T1000 (cell line): ENCODE data around the gene MCRIP2.
A peak's percentile ranks its signal among the peaks of the same experiment; 100 is the strongest.

Source experiments
- DNase-seq: peaks from one replicate; lab custom pipeline; 2025; ENCODE audit warnings: mixed read lengths; lab: John Stamatoyannopoulos, UW

Gene MCRIP2

DNA sequence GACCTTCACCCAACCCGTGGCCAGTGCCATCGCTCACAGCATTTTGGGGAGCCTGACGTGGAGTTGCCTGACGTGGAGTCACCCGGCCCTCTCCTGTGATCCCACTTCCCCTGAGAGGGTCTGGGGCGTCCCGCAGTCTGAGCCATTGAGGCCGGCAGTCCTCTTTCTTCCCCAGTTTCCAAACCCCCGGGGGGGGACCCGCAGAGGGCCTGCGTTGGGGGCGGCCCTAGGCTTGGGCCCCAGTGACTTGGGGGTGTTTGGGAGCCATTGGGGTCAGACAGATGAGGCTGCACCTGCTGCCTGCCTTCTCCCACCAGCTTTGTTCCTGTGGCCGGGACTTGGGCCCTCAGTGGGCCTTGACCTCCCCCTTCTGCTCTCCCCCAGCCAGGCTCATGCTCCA lies 28.0 kb downstream of the MCRIP2 start:
- no peak for DNase-seq

DNA sequence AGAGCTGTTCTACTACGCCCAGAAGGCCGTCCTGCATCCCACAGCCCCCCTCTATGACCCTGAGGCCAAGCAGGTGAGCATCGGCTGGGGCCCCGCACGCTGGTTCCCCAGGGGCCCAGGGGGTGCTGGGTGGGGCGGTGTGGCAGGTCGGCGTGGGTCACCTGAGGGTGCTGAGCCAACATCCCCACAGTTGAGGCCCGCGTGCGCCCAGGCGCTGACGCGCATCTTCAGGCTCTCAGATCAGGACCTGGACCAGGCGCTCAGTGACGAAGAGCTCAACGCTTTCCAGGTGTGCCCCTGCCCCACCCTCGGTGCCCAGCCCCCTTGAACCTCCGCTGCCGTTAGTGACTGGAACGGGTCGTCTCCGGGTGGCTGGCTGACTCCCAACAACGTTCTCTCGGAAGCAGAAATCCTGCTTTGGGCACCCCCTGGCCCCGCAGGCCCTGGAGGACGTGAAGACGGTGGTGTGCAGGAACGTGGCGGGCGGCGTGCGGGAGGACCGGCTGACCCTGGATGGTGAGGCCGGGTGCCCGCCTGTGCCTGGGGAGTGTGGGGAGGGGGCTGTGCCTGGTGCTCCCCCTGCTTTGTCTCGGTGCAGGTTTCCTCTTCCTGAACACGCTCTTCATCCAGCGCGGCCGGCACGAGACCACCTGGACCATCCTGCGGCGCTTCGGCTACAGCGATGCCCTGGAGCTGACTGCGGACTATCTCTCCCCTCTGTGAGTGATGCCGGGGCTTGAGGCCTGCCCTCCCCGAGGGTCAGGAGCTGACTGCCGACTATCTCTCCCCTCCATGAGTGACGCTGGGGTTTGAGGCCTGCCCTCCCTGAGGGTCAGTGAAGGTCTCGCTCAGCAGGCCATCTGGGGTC lies 29.1 kb downstream of the MCRIP2 start:
- DNase-seq, result no peak

DNA sequence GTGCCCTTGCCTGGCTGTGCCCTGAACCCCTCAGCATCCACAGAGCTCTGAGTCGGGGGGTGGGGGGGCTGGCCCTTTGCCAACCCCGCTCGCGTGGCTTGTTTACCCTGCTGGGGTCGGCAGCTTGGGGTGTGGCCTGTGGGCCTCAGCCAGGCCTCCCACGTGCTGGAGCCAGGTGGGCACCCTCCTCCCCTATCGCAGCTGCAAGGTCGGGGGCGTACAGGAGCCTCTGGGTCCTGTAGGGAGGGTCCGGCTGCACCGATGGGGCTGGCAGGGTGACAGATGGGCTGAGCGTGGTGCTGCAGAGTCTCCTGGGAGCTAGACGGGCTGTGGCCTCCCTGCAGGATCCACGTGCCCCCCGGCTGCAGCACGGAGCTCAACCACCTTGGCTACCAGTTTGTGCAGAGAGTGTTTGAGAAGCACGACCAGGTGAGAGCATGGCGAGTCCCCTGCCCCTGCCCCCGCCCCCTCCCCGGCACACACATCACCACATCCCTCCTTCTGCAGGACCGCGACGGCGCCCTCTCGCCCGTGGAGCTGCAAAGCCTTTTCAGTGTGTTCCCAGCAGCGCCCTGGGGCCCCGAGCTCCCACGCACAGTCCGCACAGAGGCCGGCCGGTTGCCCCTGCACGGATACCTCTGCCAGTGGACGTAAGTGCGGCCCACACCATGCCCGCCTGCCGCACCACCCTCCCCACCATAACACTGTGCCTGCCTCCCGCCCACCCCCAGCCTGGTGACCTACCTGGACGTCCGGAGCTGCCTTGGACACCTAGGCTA lies 29.9 kb downstream of the MCRIP2 start:
- DNase-seq, result no peak

DNA sequence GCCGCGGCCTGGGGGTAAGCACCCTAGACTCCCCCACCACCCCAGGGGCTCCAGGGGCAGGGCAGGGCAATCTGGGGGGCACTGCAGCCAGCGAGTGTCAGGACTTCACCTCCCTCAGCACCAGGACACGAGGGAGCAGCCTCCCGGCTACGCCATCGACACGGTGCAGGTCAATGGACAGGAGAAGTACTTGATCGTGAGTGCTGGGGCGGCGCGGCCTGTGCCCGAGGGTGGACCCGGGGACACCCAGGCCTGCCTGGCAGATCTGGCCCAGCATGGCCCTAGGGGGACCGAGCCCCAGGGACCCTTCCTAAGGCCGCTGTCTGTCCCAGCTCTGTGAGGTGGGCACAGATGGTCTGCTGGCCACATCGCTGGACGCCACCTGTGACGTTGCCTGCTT lies 30.7 kb downstream of the MCRIP2 start:
- DNase-seq, result no peak

DNA sequence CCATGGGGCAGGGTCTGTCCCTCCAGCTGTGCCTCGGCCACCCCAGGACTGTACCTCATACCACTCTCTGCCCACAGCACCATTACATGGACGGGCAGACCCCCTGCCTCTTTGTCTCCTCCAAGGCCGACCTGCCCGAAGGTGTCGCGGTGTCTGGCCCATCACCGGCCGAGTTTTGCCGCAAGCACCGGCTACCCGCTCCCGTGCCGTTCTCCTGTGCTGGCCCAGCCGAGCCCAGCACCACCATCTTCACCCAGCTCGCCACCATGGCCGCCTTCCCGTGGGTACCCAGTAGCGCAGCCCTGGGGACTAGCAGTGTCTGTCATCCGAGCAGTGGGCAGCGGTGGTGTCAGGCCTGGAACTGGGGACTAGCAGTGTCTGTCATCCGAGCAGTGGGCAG lies 31.2 kb downstream of the MCRIP2 start:
- no peak for DNase-seq

DNA sequence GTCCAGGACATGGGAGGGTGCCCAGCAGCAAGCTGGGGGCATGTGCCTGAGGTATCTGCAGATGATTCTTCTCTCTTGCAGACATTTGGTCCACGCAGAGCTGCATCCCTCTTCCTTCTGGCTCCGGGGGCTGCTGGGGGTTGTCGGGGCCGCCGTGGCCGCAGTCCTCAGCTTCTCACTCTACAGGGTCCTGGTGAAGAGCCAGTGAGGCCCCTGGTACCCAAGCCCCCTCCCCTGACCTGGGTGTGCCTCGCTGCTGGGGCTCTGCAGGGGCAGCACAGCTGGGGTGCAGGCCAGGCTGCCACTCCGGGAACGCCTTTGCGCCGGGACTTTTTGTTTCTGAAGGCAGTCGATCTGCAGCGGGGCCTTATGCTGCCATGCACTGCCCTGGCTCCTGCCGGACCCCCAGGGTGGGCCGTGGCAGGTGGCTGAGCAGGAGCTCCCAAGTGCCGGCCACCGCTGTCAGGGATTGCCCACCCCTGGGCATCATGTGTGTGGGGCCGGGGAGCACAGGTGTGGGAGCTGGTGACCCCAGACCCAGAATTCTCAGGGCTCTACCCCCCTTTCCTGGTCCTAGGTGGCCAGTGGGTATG lies 31.9 kb downstream of the MCRIP2 start:
- no peak for DNase-seq

DNA sequence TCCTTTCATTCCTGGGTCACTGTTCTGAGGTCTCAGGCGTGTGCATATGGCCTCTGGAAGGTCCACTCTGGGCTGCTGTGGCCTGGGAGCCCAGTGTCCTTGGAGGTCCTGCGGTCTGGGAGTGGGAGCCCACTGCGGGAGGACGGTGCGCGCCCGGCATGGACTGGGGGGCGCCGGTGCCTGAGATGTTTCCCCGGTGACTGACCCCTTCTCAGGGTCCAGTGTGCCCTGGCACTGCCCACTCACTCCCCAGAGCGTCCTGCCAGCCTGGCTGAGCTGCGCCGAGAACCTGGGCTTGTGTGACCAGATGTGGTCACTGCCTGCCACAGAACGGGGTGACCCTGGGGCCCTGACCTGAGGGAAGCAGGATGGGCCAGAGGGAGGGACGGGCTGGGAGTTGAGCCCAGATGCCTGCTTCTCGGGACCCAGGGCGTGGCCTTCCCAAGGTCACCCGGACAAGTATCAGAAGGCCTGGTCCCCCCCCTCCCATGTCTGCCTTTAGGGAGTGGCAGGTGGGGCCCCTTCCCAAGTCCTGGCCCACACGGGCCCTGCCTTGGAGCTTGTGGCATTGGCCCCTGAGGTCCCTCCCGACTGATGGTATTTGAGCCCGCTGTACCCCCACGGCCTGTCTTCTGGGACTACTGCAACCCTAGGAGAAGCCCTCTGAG lies 32.7 kb downstream of the MCRIP2 start:
- no peak for DNase-seq

DNA sequence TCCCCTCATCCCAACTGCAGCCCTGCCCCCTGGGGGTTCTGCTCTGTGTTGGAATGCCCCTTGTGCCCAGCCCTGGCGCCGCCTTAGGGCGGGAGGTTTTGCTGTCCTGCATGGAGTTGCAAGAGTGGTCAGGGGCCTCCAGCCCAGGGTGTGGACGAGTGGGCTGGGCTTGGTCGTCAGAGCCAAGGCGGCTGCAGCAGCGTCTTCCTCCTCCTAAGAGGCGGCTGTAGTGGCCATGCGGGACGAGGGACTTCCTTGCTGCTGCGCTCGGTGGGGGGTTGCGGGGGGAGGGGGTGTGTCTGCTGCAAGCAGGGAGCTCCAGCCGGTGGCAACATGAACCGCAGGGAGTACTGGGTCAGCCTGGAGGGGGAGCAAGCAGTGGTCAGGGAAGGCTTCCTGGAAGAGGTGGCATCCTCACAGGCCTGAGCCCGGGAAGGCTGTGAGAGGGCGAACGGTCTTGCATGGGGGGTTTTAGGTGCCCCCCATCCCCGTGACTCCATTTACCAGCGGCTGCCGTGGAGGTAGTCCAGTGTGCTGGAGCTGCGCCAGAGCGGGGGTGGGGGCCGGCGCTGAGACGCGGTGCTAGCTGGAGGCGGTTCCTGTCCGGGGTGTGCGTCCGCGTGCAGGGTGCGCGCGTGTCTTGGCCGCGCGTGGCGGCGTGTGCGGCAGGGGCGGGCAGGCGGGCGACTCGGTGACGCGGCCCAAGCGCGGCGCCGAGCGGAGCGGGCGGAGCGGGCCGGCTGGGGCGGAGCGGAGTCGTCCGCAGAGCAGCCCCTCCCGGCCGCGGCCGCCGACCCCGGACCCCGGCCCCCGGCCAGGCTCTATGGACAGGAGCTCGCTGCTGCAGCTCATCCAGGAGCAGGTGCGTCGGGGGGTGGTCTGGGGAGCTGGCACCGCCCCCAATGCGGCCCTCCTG lies 33.6 kb downstream of the MCRIP2 start, which contains the start of gene RHBDL1:
Gene RHBDL1, plus strand, starts transcription at position 704 of the 916 bp plus-strand sequence. Its CDS starts 120 bp downstream, at position 824.
- DNase-seq, result no peak

DNA sequence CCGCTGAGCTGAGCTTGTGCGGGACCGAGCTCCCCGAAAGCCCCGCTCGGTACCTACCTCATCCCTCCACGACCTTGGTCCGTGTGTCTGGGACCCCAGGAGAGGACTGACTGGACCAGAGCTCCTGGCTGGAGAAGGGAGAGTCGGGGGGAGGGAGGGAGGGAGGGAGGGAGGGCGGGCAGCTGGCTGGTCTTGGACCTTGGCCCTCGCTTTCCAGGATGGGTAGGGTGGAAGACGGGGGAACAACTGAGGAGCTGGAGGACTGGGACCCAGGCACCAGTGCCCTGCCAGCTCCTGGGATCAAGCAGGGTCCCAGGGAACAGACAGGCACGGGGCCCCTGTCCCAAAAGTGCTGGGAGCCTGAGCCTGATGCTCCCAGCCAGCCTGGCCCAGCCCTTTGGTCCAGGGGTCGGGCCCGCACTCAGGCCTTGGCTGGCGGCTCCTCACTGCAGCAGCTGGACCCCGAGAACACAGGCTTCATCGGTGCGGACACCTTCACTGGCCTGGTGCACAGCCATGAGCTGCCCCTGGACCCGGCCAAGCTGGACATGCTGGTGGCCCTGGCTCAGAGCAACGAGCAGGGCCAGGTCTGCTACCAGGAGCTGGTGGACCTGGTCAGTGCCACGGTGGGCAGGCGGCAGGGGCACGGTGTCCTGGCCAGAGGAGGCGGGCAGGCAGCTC lies 34.4 kb downstream of the MCRIP2 start:
- DNase-seq, result no peak

DNA sequence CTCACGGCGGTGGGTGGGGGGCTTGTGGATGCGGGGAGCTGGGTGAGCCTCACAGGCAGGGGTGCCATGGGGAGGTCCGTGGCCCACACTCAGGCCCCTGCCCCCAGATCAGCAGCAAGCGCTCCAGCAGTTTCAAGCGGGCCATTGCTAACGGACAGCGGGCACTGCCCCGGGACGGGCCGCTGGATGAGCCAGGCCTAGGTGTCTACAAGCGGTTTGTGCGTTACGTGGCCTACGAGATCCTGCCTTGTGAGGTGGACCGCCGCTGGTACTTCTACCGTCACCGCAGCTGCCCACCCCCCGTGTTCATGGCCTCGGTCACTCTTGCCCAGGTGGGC lies 34.9 kb downstream of the MCRIP2 start:
- no peak for DNase-seq

DNA sequence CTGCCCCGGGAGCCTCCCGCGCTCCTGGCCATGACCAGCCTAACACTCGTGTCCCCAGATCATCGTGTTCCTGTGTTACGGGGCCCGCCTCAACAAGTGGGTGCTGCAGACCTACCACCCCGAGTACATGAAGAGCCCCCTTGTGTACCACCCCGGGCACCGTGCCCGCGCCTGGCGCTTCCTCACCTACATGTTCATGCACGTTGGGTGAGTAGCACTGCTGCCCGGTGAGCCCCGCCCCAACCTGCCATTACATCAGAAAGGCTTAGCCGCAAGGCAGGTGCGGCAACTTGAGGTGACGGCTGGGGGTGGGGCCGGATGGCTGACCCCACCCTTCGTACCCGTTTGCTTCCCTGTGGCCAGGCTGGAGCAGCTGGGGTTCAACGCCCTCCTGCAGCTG lies 35.3 kb downstream of the MCRIP2 start:
- DNase-seq, result no peak

DNA sequence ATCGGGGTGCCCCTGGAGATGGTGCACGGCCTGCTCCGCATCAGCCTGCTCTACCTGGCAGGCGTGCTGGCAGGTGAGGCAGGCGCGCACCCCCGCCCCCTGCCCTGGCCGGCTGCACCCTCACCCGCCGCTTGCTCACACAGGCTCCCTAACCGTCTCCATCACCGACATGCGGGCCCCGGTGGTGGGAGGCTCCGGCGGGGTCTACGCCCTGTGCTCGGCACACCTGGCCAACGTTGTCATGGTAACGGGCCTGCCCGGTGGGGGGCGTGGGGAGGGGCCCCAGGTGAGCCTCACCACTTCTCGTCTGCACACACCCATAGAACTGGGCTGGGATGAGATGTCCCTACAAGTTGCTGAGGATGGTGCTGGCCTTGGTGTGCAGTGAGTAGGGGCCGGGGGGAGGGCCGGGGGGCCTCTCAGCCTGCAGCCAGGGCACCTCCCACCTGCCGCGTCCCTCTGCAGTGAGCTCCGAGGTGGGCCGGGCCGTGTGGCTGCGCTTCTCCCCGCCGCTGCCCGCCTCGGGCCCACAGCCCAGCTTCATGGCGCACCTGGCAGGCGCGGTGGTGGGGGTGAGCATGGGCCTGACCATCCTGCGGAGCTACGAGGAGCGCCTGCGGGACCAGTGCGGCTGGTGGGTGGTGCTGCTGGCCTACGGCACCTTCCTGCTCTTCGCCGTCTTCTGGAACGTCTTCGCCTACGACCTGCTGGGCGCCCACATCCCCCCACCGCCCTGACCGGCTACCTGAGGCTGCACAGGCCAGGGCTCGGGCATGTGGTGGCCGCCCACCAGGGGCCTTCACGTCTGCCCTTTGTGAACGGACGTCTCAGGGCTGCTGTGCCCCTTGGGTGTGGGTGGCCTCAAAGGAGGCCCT lies 35.9 kb downstream of the MCRIP2 start:
- no peak for DNase-seq

DNA sequence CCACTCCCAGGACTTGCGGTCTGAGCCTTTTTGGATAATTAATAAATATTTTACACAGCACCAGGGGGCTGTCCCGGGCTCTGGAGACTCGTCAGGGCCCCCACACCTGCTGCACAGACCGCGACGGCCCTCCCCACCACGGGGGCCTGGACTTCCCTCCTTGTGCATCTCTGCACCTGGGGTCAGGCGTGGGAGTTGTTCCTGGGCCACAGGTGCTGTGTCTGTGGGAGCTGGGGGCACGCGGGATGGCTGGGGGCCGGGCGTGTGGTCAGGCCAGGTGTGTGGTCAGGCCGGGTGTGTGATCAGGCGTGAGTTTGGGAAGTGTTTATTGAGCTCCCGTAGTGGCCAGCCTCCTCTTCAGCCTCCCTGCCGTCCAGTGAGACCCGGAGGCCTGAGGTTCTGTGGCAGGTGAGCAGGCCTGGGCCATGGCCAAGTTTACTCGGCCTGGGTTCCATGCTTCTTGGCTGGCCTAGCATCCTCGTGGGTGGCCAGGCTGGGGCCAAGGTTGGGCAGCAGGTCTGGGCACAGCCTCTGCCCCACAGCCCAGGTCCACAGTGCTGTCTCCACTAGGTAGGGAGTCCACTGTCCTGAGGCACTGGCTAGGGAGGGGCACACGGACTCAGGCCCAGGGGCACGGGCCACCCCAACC lies 36.7 kb downstream of the MCRIP2 start:
- no peak for DNase-seq

DNA sequence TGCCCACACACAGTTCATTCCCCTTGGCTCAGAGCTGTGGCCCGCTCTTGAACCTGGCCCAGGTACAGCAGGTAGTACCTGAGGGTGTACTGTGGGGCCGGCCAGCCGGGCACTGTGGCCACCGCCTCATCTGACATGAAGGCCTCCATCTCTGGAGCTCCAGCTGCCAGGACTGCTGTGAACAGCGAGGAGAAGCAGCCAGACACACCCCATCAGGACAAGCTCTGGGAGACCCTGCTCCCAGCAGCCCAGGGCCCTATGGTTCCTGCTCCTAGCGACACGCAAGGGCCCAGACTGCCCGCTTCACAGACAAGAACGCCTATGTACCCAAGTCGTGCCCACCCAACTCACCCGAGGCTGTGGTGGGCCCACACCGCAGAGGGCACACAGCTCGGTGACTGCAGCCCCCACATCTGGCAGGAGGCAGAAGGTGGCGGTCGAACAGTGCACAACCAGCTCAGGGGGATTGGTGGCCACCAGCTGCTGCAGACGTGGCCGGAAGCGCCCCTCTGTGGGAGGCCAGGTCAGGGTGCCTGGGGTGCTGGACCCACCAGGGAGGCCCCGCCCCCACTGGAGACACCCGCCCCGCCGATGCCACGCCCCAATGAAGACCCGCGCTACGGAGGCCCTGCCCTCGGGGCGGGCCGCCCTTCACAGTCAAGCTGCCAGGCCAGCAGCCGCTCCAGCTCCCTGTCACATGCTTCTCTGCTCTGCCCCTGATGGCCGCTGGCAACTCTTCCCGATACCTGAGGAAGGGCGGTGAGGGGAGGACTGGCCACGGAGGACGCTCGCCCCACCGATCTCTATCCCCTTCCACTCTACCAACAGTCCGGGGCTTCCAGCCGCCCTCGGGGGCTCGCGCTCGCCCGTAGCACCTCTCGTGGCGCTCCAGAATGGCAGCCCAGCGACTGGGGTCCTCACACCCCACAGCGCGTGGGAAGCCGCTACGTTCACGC lies 37.5 kb downstream of the MCRIP2 start:
- peak; percentile 61 for DNase-seq

DNA sequence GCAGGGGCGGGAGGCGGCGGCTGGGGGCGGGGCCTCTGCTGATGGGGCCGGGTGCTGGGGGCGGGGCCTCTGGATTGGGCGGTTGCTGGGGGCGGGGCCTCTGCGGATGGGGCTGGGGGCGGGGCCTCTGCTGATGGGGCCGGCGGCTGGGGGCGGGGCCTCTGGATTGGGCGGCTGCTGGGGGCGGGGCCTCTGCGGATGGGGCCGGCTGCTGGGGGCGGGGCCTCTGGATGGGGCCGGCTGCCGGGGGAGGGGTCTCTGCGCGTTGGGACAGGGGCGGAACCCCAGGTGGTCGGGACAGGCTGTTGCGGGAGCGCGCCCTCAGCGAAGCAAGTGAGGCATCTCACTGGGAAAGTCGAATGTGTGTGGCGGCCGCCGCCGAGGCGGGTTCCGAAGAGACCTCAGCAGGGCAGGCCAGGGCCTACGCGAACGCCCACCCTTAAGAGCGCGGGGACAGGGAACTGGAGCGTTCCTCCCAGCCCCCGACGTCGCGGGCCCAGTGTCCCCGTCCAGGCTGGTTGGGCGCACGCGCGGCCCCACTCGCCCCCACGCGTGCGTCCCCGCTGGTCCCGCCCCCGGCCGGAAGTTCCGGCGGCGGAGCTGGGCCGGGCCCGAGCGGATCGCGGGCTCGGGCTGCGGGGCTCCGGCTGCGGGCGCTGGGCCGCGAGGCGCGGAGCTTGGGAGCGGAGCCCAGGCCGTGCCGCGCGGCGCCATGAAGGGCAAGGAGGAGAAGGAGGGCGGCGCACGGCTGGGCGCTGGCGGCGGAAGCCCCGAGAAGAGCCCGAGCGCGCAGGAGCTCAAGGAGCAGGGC lies 38.4 kb downstream of the MCRIP2 start, which contains the start of gene STUB1:
Gene STUB1, plus strand, starts transcription at position 597 of the 811 bp plus-strand sequence. Its CDS starts 116 bp downstream, at position 713.
- peak; percentile 88 for DNase-seq

DNA sequence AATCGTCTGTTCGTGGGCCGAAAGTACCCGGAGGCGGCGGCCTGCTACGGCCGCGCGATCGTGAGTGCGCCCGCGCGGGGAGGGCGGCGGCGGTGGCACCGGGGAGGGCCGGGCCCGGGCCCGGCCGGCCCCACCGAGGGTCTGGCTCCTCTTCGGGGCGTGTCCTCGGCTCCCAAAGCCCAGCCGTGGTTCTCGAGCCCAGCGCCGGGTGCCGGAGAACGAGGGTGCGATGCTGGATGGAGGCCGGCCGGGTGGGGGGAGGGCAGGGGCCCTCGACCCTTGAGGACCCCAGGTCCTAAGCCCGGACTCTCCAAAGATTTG lies 39.0 kb downstream of the MCRIP2 start:
- no peak for DNase-seq
